ENCODE measurements around the gene GPR142.

Gene GPR142, protein sequence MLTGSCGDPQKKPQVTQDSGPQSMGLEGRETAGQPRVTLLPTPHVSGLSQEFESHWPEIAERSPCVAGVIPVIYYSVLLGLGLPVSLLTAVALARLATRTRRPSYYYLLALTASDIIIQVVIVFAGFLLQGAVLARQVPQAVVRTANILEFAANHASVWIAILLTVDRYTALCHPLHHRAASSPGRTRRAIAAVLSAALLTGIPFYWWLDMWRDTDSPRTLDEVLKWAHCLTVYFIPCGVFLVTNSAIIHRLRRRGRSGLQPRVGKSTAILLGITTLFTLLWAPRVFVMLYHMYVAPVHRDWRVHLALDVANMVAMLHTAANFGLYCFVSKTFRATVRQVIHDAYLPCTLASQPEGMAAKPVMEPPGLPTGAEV

GRCh38 chr17:74367206-74367605 is at the start of gene GPR142:
TSS of gene GPR142 (plus strand) at chr17:74367506. CDS start at chr17:74369541, 2,035 bp downstream.
- DNase-seq: no peak

- no peak for DNase-seq
Measured at GRCh38 chr17:74318391-74318790, 48.9 kb upstream of the GPR142 start.

DNA sequence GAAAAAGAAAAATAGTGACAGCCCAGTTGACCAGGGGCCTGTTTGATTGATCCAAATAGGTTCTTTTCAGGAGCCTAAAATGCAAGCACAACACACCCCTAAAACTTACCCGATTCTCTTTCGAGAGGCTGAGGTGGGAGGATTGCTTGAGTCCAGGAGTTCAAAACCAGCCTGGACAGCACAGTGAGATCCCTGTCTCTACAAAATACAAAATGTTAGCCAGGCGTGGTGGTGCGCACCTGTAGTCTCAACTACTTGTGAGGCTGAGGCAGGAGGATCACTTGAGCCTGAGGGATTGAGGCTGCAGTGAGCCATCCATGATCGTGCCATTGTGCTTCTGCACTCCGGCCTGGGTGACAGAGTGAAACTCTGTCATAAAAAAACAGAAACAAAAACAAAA is 42.8 kb upstream of the GPR142 start:
- DNase-seq: no peak

DNA sequence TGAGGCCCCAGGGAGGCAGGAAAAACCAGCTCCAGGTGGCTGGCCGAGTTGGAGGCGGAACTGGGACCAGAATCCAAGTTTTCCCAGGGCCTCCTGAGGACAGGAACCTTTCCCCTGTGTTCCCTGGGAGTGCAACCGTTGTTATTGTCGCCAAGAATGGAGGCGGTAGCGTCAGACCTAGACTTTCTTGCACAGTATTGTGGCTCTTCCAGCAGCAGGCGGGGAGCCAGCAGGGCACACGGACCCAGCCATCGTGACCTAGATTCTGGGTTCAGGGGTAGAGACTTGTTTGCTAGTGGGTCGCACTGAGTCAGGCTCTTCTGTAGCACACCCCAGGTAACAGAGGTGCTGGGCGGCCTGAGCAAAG is 41.9 kb upstream of the GPR142 start:
- peak in 11 of 56 donors; percentile 12 to 41 (median 23) for DNase-seq

DNA sequence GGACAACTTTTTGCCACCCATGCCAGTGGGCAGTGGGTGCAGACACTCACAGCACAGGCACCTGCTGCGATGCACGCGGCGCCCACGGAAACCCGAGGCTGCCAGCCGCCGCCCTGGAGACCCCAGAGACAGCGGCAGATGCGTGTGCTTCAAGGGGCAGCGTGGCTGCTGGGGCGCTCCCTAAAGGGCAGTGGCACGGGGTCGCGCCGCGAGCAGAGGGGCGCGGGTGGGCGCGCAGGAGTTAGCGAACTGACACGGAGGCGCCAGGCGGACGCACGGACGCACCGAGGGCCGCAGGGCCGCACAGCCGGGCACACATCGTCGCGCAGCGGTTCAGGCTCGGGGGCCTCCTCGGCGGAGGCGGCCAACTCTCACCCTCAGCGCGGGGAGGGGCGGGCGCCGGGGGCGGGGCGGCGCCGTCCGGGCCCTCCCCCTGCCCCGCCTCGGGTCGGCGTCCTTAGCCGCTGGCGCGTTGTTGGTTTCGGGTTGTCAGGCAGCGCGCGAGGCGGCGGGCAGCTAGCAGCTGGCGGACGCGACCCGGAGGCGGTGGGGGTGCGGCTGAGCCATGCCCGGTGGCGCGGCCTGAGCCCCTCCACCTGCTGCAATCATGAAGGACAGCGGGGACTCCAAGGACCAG is 41.4 kb upstream of the GPR142 start, which contains the start of gene KIF19:
Gene KIF19, plus strand, starts transcription at position 484 of the 637 bp plus-strand sequence. Its CDS starts 124 bp downstream, at position 608.
- peak in 38 of 56 donors; percentile 10 to 76 (median 33) for DNase-seq

DNA sequence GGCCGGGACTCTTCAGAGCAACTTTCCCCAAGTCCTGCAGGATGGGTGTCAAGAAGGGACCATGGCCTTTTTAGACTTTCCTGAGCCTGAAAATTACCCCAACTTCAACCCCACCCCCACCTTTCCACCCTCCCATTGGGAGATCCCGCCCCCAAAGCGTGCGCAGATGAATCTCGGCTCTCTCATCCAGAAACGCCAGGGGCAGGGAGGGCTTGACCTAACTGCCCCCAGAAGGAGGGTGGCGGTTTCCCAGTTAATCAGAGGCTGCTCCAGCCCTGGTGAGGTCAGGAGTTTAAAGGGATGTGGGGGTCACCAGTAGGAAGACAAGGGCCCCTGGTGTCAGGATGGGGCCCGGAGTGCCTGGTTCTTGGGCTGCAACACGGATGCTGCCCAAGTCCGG is 40.8 kb upstream of the GPR142 start:
- DNase-seq: no peak

GRCh38 chr17:74328487-74328886 is 38.8 kb upstream of the GPR142 start:
- no peak for DNase-seq

- DNase-seq: no peak
Measured at GRCh38 chr17:74329378-74329777, 37.9 kb upstream of the GPR142 start.

DNA sequence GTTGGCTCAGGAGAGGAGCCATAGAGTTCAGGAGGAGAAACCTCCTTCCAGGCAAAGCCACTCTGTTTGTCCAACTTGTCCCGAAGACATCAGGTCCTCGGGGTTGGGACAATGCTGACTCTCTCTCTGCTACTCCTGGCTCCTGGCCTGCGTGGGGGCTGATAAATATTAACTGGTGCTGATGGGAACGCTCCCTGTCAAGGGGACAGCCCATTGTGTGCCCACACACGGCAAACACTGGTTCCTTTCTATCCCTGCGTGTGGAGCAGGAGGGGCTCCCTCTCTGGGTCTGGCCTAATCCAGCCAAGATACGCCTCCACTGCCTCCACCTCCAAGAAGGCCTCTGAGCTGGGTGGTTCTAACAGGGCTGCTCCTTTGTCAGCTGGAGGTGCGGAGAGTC is 36.9 kb upstream of the GPR142 start:
- DNase-seq: peak in 45 of 56 donors; percentile 10 to 79 (median 46)

- DNase-seq: no peak
Measured at GRCh38 chr17:74332017-74332650, 35.2 kb upstream of the GPR142 start.

DNA sequence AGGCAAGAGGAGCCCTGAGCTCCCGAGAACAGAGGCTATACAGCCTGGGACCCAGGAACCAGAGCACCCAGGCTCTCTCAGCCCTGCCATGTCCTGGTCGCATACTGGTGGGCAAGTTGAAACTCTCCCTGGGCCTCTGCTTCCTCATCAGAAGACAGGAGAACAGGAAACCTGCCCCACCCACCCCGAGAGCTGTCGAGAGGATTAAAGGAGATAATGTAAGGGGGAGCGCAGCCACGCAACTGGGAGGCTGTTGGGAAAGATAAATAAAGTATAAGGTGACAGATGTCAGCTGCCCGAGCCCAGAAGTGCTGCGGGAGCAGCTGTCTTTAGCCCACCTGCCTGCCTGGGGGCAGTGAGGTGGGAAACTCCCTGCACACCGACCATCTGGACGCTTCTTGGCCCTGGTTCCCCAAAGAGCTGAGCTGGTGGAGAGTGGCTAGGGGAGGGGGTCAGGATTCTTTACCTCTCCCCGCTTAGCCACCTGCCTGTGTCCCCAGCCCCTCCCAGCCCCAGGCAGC is 34.5 kb upstream of the GPR142 start:
- no peak for DNase-seq

DNA sequence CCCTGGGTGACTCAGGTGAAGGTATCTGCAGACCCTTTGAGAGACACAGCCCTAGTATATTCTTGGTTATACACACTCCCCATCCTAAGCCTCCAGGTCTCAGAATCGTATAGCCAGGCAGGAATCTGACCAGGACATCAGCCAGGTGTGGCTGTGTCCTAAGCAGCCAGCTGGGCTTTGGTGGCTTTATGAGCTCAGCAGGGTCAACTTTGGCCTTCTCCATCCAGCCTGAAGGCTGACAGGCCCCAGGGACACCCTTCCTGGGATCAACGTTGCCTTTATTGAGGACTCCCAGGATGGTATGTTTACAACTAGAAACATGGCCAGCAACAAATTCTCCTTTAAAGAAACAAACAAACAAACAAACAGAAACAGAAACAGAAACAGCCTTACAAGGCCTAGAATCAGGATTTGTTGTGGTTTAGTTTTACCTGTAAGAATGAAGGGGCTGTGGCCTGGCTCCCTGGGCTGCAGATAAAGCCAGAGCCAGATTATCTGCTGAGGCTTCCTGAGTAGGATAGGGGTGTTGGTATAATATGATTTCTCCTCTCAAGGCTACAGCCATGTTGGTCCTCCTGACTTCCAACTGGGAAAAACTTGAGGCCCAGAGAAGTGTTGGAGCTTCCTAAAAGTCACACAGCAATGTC is 32.8 kb upstream of the GPR142 start:
- DNase-seq: no peak

- no peak for DNase-seq
Measured at GRCh38 chr17:74335529-74336062, 31.7 kb upstream of the GPR142 start.

GRCh38 chr17:74336307-74336706 is 31.0 kb upstream of the GPR142 start:
- no peak for DNase-seq

DNA sequence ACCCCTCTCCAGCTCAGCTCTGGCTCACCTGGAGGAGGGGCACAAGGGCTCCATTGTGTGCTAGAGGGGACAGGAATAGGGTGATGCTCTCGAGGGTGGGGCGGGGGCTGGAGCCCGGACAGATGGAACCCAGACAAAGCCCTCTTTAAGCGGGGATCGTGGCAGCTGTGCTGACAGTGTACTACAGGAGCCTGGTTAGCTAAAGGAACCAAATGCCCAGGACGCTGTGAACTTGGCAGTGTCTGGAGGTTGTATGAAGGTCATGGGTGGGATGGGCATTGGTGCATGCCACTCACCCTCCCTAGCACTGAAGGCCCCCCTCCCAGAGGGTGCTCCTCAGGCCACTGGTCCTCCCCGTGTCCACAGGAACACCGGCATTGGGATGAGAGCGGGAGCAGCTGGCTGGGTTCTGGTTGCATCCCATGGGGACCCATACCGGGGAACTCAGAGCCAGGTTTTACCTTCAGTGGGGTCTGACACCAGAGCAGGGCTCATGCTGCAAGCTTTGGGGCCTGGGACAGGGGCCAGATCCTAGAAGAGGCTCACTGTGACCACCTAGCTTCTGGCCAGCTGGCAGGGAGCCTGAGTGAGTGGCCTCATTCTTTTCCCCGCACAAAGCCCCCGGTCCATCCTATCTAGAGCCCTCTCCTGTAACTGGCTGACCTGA is 29.3 kb upstream of the GPR142 start:
- DNase-seq: peak in 53 of 56 donors; percentile 12 to 85 (median 66)

DNA sequence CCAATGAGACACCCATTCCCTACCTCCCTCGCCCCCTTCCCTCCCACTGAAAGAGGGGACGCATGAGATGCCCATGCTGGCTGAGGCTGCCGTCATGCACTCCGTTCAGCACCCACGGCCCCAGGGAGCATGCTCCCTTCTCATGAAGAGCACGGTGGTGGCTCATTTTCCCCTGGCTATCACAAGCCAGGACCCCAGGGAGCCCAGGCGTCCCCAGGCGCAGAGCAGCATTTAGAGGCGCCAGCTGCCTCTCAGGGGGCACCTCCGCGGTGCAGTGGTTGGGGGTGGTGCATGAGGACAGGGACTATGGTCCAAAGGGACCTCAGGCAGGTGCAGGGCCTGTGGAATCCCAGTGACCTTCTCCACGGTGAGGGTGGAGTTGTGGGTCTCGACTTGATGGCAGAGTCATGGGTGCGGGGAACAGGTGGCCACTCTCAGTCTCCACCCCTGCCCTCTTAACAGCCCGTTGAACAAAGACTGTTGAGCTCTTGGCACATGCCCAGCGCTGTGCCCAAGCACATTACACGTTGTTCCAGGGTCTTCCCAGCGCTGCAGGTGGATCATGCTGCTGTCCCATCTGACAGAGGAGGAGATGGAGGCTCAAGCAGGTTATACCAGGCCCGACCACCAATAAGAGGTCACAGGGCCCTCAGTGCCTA is 27.6 kb upstream of the GPR142 start:
- peak in 1 of 56 donors; percentile 11 for DNase-seq

DNA sequence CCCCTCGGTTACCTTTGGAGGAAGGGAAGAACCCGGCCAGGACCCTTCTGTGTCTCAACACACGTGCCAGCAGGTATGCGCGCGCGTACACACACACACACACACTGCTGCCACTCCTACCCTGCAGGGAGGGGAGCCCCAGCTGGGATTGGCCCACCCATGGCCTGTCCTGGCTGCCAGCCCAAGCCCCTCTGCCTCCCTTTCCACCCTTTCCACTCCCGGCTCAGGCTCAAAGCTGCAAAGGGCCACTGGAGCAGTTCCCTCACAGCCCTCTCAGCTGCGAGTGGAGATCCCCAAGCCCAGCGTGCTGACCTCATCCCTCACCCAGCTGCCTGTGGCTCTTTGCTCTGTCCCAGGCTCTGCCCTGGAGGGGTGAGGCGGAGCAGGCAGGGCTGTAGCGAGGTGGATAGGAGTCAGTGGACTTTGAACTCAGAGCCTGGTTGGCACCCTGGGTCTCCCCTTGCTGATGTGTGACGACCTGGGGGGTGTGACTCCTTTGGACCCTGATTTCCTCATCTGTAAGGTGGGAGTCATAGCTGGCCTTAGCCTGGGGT is 26.8 kb upstream of the GPR142 start:
- peak in 43 of 56 donors; percentile 14 to 78 (median 46) for DNase-seq

DNA sequence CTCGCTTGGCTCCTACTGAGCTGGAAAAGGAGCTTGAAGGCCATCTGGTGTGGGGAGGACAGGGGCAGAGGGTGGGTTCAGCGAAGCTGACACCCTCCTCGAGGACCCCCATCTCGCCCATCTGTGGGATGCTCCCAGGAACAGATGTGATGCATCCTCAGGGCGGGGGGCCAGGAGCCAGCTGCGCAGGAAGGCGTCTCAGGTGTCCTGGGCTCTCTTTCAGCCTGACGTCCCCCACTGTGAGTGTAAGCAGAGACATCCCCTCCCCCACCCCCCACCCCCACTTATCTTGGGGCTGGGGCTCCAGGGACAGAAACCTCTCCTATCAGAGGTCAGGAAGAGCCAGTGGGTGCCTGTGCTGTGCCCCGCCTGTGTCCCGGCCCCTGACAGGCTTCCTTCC is 25.1 kb upstream of the GPR142 start:
- no peak for DNase-seq

GRCh38 chr17:74343121-74343520 is 24.2 kb upstream of the GPR142 start:
- no peak for DNase-seq
